Midbrain (tissue), 1 donor: Measurements from ENCODE around the gene LRP5.
"Not testable (repeated sequence)": the region's sequence is repeated elsewhere in the genome, so short reads cannot be mapped to it uniquely, and the experiment has no call there.

Source experiments
- DNase-seq: peaks from one replicate; lab custom pipeline; 2025; lab: John Stamatoyannopoulos, UW

The LRP5 gene

DNA sequence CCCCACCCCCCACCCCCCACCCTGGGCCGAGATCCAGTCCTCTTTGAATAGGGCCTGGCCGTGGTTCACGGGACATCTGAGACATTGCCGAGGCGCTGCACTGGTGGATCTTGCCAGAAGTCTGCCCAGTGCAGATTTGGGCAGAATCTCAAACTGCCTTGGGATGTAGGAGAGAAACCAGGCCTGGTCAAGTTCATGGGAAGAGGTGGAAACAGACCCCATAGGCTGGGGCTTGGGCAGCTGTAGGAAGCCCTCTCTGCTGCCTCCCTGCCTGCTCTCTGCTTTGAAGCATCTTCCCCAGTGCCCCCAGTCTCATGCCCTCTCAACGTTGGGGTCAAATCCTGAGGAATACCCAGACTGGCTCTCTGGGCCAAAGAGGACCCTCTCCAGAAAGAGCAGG is 132.2 kb downstream of the LRP5 start:
- no peak for DNase-seq

GRCh38 chr11:68445531-68446035 is 133.2 kb downstream of the LRP5 start:
- DNase-seq = no peak

- no peak for DNase-seq
Measured at GRCh38 chr11:68446046-68446725, 133.8 kb downstream of the LRP5 start.

DNA sequence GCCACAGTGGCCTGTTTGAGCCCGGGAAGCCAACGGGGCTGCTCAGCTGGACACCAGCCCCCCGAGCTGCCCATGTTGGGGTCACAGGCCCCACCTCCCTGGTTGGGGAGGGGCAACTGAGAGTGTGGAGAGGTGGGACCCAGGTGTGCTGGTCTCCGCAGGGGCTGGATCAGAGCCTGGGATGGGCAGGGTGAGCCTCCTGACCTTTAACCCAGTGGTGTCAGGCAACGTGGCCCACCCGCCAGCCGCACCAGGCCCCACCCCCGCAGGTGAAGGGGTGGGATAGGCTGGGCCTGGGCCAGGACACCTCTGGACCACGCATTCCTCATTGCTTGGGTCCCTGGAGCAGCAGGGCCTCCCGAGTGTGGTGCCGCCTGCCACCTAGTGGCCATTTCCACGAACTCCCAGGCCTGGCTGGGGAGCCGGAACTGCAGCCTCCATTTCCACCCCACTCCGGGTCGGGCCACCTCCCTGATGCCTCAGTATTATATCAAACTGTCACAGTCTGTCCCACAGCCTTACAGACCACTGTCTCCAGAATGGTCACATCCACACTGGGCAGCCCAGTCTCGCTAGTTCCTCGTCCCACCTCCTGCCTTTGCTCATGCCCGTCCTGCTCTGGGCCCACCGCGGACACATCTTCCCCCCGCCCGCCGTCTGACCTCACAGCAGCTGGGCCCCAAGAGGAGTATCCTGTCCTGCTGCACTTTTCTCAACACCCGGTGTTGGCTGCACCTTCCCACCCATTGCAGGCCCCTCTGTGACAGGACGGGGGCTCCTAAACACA is 134.8 kb downstream of the LRP5 start:
- peak; percentile 79 for DNase-seq

DNA sequence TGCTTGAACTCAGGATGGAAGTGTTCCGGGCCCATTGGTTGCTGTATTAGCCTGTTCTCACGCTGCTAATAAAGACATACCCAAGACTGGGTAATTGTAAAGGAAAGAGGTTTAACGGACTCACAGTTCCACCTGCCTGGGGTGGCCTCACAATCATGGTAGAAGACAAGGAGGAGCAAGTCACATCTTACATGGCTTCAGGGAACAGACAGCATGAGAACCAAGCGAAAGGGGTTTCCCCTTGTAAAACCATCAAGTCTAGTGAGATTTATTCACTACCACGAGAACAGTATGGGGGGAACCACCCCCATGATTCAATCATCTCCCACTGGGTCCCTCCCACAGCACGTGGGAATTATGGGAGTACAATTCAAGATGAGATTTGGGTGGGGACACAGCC is 135.5 kb downstream of the LRP5 start:
- DNase-seq = not testable (repeated sequence)

DNA sequence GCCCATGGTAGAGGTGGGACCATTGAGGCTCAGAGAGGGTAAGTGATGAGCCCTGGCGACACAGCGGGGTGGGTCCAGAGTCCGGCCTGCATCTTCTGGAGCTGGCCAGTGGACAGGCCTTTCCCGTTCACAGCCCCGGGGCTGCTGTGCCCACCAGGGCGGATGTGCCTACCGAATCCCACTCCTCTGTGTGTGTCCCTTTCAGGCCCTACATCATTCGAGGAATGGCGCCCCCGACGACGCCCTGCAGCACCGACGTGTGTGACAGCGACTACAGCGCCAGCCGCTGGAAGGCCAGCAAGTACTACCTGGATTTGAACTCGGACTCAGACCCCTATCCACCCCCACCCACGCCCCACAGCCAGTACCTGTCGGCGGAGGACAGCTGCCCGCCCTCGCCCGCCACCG is 136.2 kb downstream of the LRP5 start:
- DNase-seq = no peak

DNA sequence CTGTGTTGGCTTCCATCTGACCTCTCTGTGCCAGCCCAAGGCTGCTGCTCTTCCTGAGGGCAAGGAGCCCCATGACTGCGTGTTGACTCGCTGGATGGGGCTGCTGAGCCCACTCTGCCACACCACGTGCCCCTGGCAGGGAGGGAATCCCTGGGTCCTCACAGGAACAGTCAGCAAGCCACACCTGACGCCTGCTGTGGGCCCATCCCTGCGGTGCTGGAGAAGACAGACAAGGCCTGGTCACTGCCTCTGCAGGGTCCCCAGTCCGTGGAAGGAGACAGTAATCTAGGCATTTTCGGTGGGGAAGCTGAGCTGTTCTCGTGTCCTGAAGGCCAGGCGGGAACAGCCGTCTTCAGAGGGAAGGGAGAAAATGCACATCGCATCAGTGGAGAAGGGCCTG is 137.6 kb downstream of the LRP5 start:
- no peak for DNase-seq

GRCh38 chr11:68450711-68451110 is 138.3 kb downstream of the LRP5 start:
- DNase-seq = no peak

DNA sequence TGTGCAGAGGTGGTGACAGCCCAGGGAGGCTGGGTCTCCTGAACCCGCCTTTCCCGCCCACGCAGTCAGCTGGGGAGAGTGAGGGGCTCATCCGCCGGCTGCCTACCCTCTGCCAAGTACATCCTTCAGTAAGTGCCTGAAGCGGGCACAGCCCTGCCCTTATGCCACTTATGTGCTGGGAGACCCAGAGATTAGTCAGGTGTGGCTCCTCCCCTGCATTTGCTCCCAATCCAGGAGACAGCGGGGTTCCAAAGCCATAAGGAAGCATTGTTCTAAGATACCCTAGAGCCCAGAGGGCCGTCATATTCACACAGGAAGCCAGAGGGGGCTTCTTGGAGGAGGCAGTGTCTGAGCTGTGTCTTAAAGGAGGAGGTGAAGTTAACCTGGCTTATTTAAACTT is 142.4 kb downstream of the LRP5 start:
- DNase-seq = no peak

DNA sequence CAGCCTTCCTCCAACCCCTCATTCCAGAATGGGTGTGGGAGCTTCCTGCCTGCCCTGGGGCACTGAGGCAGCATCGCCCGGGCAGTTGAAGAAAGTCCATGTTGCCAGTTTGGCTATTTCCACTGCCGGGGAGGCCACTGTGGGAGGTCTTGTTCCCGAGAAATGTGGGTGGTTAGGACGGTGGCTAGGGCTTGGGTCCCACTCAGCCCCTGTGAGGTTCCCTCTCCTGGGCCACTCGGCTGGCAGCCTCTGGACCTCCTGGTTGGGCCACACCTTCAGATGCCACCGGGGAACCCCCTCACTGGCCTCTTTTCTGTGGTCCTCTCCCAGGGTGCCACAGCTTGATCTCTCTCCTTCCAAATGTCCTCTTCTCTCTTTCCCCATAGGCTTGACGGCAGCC is 143.1 kb downstream of the LRP5 start:
- no peak for DNase-seq

GRCh38 chr11:68457216-68457897 is 145.0 kb downstream of the LRP5 start:
- DNase-seq = no peak

DNA sequence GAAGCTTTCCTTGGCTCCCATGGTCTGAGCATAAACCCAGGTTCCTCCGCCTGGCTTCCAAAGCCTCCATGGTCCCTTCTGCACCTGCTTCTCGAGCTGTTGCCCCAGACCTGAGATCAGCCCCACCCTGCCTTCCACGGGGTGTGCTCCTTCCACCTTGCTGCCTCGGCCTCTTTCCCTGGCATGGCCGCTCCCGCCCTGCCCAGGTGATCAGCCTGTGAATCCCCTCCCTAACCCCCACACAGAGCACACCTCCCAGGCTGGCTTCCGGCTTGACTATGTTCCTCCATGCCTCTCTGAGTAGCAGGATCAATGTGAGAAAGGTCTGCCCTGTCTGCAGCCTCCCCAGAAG is 145.5 kb downstream of the LRP5 start:
- DNase-seq = no peak

GRCh38 chr11:68458340-68458739 is 145.9 kb downstream of the LRP5 start:
- not testable (repeated sequence) for DNase-seq

GRCh38 chr11:68459886-68460740 is 147.7 kb downstream of the LRP5 start:
- peak; percentile 97 for DNase-seq

GRCh38 chr11:68460741-68461574 is 148.6 kb downstream of the LRP5 start, which contains the start of gene PPP6R3:
Gene PPP6R3 (plus strand): TSS chr11:68460752. CDS start chr11:68537665, 76,913 bp downstream.
- DNase-seq = peak; percentile 71

- no peak for DNase-seq
Measured at GRCh38 chr11:68461575-68461917, 149.2 kb downstream of the LRP5 start.

DNA sequence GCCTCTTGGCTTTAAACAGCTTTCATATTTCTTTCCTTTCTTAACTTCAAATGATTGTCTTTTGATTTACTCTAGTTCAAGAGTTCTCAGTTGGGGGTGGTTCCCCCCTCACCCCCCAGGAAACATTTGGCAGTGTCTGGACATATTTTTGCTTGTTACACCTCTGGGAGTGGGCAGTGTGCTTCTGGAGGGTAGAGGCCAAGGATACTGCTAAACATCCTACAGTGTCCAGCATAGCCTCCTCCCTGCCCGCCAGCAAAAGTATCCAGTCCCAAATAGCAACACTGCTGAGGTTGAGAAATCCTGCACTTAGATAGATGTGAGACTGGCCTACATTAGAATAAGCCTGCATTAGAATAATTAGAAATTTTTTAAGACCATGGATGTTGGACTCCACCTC is 151.3 kb downstream of the LRP5 start:
- no peak for DNase-seq

- DNase-seq = no peak
Measured at GRCh38 chr11:68467201-68467834, 154.9 kb downstream of the LRP5 start.

GRCh38 chr11:68468217-68468828 is 155.9 kb downstream of the LRP5 start:
- no peak for DNase-seq

DNA sequence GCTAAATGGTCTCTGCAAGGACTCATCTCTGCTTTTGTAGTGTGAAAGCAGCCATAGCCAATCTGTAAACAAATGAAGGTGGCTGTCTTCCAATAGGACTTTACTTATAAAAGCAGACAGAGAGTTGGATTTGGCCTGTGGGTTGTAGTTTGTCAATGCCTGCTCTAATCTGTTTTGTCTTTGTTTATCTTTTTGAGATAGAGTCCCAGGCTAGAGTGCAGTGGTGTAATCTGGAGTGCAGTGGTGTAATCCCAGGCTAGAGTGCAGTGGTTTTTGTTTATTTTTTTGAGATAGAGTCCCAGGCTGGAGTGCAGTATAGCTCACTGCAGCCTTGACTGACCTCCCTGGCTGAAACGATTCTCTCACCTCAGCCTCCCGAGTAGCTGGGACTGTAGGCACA is 156.7 kb downstream of the LRP5 start:
- DNase-seq = no peak
